Ovary (tissue), 3 donors: ENCODE results near the gene ERO1B.

Experiments used
- CTCF ChIP-seq, 3 donors: fragments of 450-650 bp in 2 of 3; fragments of 200-600 bp in 1 of 3; IDR thresholded peaks; one replicate each; pipeline versions ENCODE4 v1.5.1 to v1.8.0; 2016 to 2022; ENCODE audit warnings: antibody characterized with exemption in 3 of 3, mild to moderate bottlenecking in 1 of 3
- POLR2A ChIP-seq: fragments of 450-650 bp; IDR thresholded peaks from one replicate; pipeline ENCODE4 v1.6.1; 2017; ENCODE audit warnings: antibody characterized with exemption, mild to moderate bottlenecking, moderate library complexity
- donor health status: DM: no; HTN: no; CAD: no.

GRCh38 chr1:236175642-236176336 is 106.0 kb downstream of the ERO1B start:
- TF ChIP-seq CTCF (IDR thresholded peaks at IDR 0.05): no peak
- TF ChIP-seq POLR2A: no peak
